BE2C (cell line): ENCODE results near the gene MAPRE3.

Experiments
- DNase-seq: peaks from one replicate; pipeline ENCODE4 v3.0.0-alpha.2; 2020
- H3K27me3 ChIP-seq: fragments of 250-450 bp; sonication (Bioruptor Pico); 2 replicates; pipeline ENCODE4 v1.5.1; 2020; ENCODE audit warnings: mild to moderate bottlenecking
- H3K36me3 ChIP-seq: fragments of 250-450 bp; sonication (Bioruptor Pico); 2 replicates; pipeline ENCODE4 v1.5.1; 2020; ENCODE audit warnings: mild to moderate bottlenecking
- H3K4me1 ChIP-seq: fragments of 250-450 bp; sonication (Bioruptor Pico); 2 replicates; pipeline ENCODE4 v1.5.1; 2020
- H3K4me3 ChIP-seq: 2 replicates; pipeline ENCODE4 v1.5.1; 2011; ENCODE audit warnings: low read depth, low read length
- H3K9me3 ChIP-seq: fragments of 250-450 bp; sonication (Bioruptor Pico); 2 replicates; pipeline ENCODE4 v1.5.1; 2020
- TF ChIP-seq, protein P1 (sequence below): IDR thresholded peaks from 2 replicates; pipeline ENCODE4 v1.5.1; 2012; ENCODE audit warnings: mild to moderate bottlenecking, low read depth, low read length

The MAPRE3 gene

DNA sequence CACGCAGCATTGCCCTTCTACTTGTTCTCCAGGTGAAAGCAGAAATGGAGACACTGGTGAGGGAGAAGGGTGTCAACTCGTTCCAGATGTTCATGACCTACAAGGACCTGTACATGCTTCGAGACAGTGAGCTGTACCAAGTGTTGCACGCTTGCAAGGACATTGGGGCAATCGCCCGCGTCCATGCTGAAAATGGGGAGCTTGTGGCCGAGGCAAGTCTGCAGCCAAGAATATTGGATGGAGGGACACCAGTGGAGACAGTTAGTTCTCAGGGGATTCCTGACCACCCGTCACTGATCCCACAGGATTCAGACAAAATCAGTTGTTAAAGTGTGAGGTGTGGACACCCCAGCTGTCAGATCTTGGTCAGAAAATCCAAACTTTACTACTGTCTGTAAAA, 43.2 kb upstream of the MAPRE3 start:
- Histone ChIP-seq H3K4me3 (no peak overlapping the region), H3K27me3 (no peaks in the 10 kb centered on the region), H3K4me1 (no peaks in the 10 kb centered on the region), H3K9me3 (no peaks in the 10 kb centered on the region), H3K36me3 (no peaks in the 10 kb centered on the region)
- DNase-seq, result no peak
- TF ChIP-seq, protein P1, sequence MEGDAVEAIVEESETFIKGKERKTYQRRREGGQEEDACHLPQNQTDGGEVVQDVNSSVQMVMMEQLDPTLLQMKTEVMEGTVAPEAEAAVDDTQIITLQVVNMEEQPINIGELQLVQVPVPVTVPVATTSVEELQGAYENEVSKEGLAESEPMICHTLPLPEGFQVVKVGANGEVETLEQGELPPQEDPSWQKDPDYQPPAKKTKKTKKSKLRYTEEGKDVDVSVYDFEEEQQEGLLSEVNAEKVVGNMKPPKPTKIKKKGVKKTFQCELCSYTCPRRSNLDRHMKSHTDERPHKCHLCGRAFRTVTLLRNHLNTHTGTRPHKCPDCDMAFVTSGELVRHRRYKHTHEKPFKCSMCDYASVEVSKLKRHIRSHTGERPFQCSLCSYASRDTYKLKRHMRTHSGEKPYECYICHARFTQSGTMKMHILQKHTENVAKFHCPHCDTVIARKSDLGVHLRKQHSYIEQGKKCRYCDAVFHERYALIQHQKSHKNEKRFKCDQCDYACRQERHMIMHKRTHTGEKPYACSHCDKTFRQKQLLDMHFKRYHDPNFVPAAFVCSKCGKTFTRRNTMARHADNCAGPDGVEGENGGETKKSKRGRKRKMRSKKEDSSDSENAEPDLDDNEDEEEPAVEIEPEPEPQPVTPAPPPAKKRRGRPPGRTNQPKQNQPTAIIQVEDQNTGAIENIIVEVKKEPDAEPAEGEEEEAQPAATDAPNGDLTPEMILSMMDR, result no peak

DNA sequence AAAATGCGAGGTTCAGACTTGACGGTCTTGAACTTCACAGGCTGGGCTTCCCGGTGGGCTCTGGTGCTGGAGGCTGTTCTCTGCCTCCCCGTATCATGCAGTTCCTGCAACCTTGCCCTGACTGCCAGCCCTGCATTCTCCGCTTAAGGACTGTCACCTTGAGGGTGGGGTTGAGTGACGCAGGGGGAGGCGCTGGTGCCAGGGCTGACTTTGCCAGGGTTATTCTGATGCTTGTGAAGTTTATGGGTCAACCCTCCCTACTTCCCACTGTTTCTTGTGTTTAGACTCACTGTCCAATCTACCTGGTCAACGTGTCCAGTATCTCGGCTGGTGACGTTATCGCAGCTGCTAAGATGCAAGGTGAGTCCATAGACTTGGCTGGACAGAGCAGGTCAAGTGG, 37.5 kb upstream of the MAPRE3 start:
- no peak overlapping the region for H3K4me3 ChIP-seq
- no peak for DNase-seq
- no peaks in the 10 kb centered on the region for H3K9me3 ChIP-seq
- no peaks in the 10 kb centered on the region for H3K4me1 ChIP-seq
- no peaks in the 10 kb centered on the region for H3K27me3 ChIP-seq
- H3K36me3 ChIP-seq, result no peaks in the 10 kb centered on the region
- TF ChIP-seq, protein P1, result no peak

DNA sequence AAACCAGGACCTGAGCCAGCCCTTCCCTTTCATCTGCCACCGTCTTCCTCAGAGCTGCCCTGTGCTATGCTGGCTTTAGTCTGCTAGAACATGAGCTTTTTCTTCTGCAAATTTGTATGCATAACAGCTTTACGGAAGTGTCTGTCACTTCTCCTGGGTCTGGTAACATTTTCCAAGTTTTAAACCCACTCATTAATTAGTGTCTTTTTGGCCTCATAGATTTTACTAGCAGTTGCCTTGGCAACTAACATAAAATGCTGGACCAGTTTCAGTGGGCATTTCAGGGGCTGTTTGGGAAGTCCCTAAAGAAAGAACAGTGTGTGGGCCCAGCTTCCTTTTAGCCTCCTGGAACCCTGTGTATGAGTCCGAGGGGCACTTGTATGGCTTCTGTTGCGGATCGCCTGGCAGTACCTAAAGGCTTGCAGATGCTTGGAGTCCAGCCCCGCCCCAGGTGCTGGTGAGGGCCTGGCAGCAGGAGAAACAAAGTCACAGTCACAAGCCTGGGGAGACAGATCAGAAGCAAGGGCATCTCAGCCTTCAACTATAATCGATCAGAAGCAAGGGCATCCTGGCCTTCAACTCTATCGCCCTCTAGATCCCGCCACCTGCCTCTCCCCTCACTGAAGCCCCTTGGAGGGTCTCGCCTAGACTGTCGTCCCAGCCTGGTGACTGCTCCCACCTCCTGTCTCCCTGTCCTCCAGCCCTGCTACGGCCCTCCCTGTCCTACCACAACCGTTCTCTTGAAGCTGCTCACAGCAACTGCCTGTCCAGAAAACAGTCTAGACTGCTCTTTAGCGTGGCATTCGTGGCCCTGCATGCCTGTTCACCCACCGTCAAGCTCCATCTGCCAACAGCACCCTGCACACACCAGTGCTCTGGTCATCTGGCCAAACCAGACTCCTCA, 36.8 kb upstream of the MAPRE3 start:
- H3K4me1 ChIP-seq, result no peaks in the 10 kb centered on the region
- H3K36me3 ChIP-seq, result no peaks in the 10 kb centered on the region
- TF ChIP-seq, protein P1, result no peak
- DNase-seq, result no peak
- no peaks in the 10 kb centered on the region for H3K27me3 ChIP-seq
- H3K9me3 ChIP-seq, result no peaks in the 10 kb centered on the region
- no peak overlapping the region for H3K4me3 ChIP-seq

- Histone ChIP-seq H3K4me3 (no peak overlapping the region), H3K27me3 (no peaks in the 10 kb centered on the region), H3K36me3 (no peaks in the 10 kb centered on the region), H3K9me3 (no peaks in the 10 kb centered on the region), H3K4me1 (no peaks in the 10 kb centered on the region)
- no peak for DNase-seq
- TF ChIP-seq, protein P1, result no peak
Measured at GRCh38 chr2:26934335-26934724, 36.1 kb upstream of the MAPRE3 start.

DNA sequence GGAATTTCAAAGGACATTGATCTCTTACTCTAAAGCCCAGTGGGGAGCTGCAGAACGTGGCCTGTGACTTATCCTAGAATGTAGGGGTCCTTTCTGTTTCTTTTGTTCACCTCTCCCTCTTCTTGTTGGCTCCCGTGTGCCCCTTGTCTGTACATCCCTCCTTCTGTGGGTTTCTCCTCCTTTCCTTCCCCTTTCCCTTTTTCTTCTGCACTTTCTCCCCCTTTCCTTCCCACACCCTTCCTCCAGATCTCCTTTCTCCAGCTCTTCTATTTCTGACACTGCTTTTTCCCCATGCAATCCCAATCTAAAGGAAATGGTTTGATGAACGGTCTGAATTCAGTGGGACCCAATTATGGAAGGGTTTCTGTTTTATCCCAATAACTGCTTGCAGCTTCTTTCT, 35.5 kb upstream of the MAPRE3 start:
- Histone ChIP-seq H3K36me3 (no peaks in the 10 kb centered on the region), H3K4me3 (no peak overlapping the region), H3K4me1 (no peaks in the 10 kb centered on the region), H3K9me3 (no peaks in the 10 kb centered on the region), H3K27me3 (no peaks in the 10 kb centered on the region)
- TF ChIP-seq, protein P1, result no peak
- no peak for DNase-seq

DNA sequence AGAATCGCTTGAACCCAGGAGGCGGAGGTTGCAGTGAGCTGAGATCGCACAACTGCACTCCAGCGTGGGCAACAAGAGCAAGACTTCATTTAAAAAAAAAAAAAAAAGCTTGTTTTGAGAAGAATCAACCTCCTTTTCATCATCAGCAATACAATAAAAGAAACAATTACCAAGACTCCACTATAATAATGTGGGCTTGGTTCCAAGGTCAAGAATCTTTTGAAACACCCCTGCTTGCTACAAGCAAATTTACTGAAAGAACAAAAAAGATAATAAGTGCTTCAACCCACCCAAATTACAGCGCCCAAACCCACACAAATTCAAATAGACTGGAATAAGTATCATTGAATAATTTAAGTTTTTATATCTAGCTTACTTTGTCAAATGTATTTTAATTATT, 33.6 kb upstream of the MAPRE3 start:
- Histone ChIP-seq H3K9me3 (no peaks in the 10 kb centered on the region), H3K4me1 (no peaks in the 10 kb centered on the region), H3K4me3 (no peak overlapping the region), H3K36me3 (no peaks in the 10 kb centered on the region), H3K27me3 (no peaks in the 10 kb centered on the region)
- DNase-seq, result no peak
- TF ChIP-seq, protein P1, result no peak
